Epithelial cell of esophagus (primary cell): ENCODE measurements around the gene ARHGAP15.

ENCODE experiments used
- DNase-seq: peaks from one replicate; pipeline ENCODE4 v3.0.0; 2010; ENCODE audit warnings: low read depth
- H3K4me3 ChIP-seq: 2 replicates; pipeline ENCODE4 v1.5.1; 2011; ENCODE audit warnings: mild to moderate bottlenecking, low read length, control low read depth
- CTCF ChIP-seq: IDR thresholded peaks from 2 replicates; pipeline ENCODE4 v1.5.1; 2011; ENCODE audit warnings: low read depth, mild to moderate bottlenecking, low read length, control low read depth, inconsistent platforms; ENCODE audit not compliant: insufficient read depth; ENCODE audit errors: missing control alignments

The ARHGAP15 gene

GRCh38 chr2:143491131-143491530 is 361.9 kb downstream of the ARHGAP15 start:
- no peak overlapping the region for H3K4me3 ChIP-seq
- DNase-seq = no peak
- no peak for TF ChIP-seq CTCF

- TF ChIP-seq CTCF = no peak
Observed at GRCh38 chr2:143493339-143493738, 364.1 kb downstream of the ARHGAP15 start.

GRCh38 chr2:143497726-143498125 is 368.5 kb downstream of the ARHGAP15 start:
- DNase-seq = no peak
- TF ChIP-seq CTCF = no peak
- no peak overlapping the region for H3K4me3 ChIP-seq

More at GRCh38 chr2:143493339-143493738, 364.1 kb downstream of the ARHGAP15 start:
- DNase-seq = no peak
- H3K4me3 ChIP-seq = no peak overlapping the region

GRCh38 chr2:143498496-143498895 is 369.3 kb downstream of the ARHGAP15 start:
- no peak for DNase-seq
- TF ChIP-seq CTCF = no peak
- no peak overlapping the region for H3K4me3 ChIP-seq

GRCh38 chr2:143499061-143499460 is 369.8 kb downstream of the ARHGAP15 start:
- H3K4me3 ChIP-seq = no peak overlapping the region
- TF ChIP-seq CTCF = no peak

GRCh38 chr2:143501106-143501676 is 372.0 kb downstream of the ARHGAP15 start:
- TF ChIP-seq CTCF = no peak
- H3K4me3 ChIP-seq = no peak overlapping the region
- DNase-seq = no peak

More at GRCh38 chr2:143499061-143499460, 369.8 kb downstream of the ARHGAP15 start:
- DNase-seq = no peak

- DNase-seq = no peak
- TF ChIP-seq CTCF = no peak
- H3K4me3 ChIP-seq = no peak overlapping the region
Observed at GRCh38 chr2:143503280-143503679, 374.1 kb downstream of the ARHGAP15 start.
